B cell (primary cell): ENCODE results near the gene NPR3. TPM values are rescaled to one million over a fixed set of nuclear protein-coding genes. Genes with fewer than 3 reads are reported as not detected.

Experiments used
- ATAC-seq: fragments of 200-7000 bp; cut with Tn5 transposase; one replicate; pipeline ENCODE4 v1.10.0; 2021; ENCODE audit warnings: low read depth, mild to moderate bottlenecking, moderate number of reproducible peaks, moderate library complexity
- CTCF ChIA-PET: fragments of 350-600 bp; sonication (Branson Sonifier 250); formaldehyde crosslinking; loops from one replicate; lab custom pipeline; 2021; ENCODE audit warnings: antibody characterized with exemption, inconsistent platforms; lab: Charles Lee
- POLR2A ChIA-PET: fragments of 350-600 bp; sonication (Branson Sonifier 250); formaldehyde crosslinking; loops from one replicate; lab custom pipeline; 2021; ENCODE audit warnings: antibody characterized with exemption; lab: Charles Lee
- DNase-seq: peaks from one replicate; pipeline ENCODE4 v3.0.0; 2013
- H2AFZ ChIP-seq: 2 replicates; pipeline ENCODE4 v1.6.1; 2012; ENCODE audit warnings: mild to moderate bottlenecking, low read depth, low read length; ENCODE audit not compliant: insufficient read depth, poor library complexity, severe bottlenecking
- H3K27ac ChIP-seq, 2 donors: 1 replicate in 1 of 2; 2 replicates in 1 of 2; pipeline ENCODE4 v1.5.1; 2012 to 2013; ENCODE audit warnings: low read length in 2 of 2, mild to moderate bottlenecking in 2 of 2, moderate library complexity in 1 of 2
- H3K27me3 ChIP-seq, 4 experiments: fragments of 200-600 bp in 1 of 4; sonication (generic) in 1 of 4; replicated peaks in 1 of 4; 1 replicate in 2 of 4; 2 replicates in 2 of 4; pipeline versions ENCODE4 v1.6.1 to v1.7.0; 2013 to 2016; ENCODE audit warnings: low read length in 3 of 4, mild to moderate bottlenecking in 2 of 4, mixed read lengths in 1 of 4, moderate library complexity in 1 of 4; ENCODE audit not compliant: insufficient read depth in 4 of 4, control insufficient read depth in 3 of 4; ENCODE audit errors: control extremely low read depth in 1 of 4
- H3K36me3 ChIP-seq, 2 experiments: replicated peaks in 1 of 2; 1 replicate in 1 of 2; 2 replicates in 1 of 2; pipeline versions ENCODE4 v1.6.1 to v1.7.1; 2013; ENCODE audit warnings: low read length in 1 of 2; ENCODE audit not compliant: insufficient read depth in 2 of 2, control insufficient read depth in 1 of 2; ENCODE audit errors: control extremely low read depth in 1 of 2, extremely low read depth in 1 of 2
- H3K4me1 ChIP-seq, 2 donors: fragments of 200-600 bp in 1 of 2; sonication (generic) in 1 of 2; 1 replicate in 1 of 2; 2 replicates in 1 of 2; pipeline versions ENCODE4 v1.5.1 to v1.6.1; 2013 to 2017; ENCODE audit warnings: low read length in 2 of 2; ENCODE audit not compliant: control insufficient read depth in 2 of 2, insufficient read depth in 2 of 2
- H3K4me2 ChIP-seq: replicated peaks from 2 replicates; pipeline ENCODE3; 2012; ENCODE audit warnings: mild to moderate bottlenecking, low read depth, low read length; ENCODE audit not compliant: poor library complexity, severe bottlenecking
- H3K4me3 ChIP-seq, 5 experiments: fragments of 200-600 bp in 1 of 5; sonication (generic) in 1 of 5; 1 replicate in 3 of 5; 2 replicates in 2 of 5; pipeline versions ENCODE4 v1.5.1 to v1.7.0; 2011 to 2016; ENCODE audit warnings: low read length in 4 of 5, mild to moderate bottlenecking in 4 of 5, low read depth in 2 of 5, control low read depth in 1 of 5, moderate library complexity in 1 of 5; ENCODE audit not compliant: insufficient read depth in 1 of 5; ENCODE audit errors: control extremely low read depth in 1 of 5, extremely low read depth in 1 of 5
- H3K79me2 ChIP-seq: fragments of 200-600 bp; sonication (generic); one replicate; pipeline ENCODE4 v1.6.0; 2016; ENCODE audit warnings: low read length; ENCODE audit not compliant: control insufficient read depth, insufficient read depth
- H3K9ac ChIP-seq: fragments of 200-600 bp; sonication (generic); 2 replicates; pipeline ENCODE4 v1.6.1; 2017; ENCODE audit warnings: mild to moderate bottlenecking, low read length, moderate library complexity
- H3K9me3 ChIP-seq, 3 donors: one replicate each; pipeline versions ENCODE4 v1.6.1 to v1.7.1; 2013; ENCODE audit warnings: low read length in 2 of 3; ENCODE audit not compliant: control insufficient read depth in 2 of 3, insufficient read depth in 1 of 3; ENCODE audit errors: control extremely low read depth in 1 of 3
- H4K20me1 ChIP-seq: 2 replicates; pipeline ENCODE4 v1.6.0; 2012; ENCODE audit warnings: mild to moderate bottlenecking, low read length; ENCODE audit not compliant: insufficient read depth, control insufficient read depth, poor library complexity, severe bottlenecking
- H3K27ac Mint-ChIP-seq: one replicate; pipeline ENCODE4 v1.8.0; 2021; ENCODE audit warnings: mixed read lengths
- H3K27me3 Mint-ChIP-seq: one replicate; pipeline ENCODE4 v1.8.0; 2021; ENCODE audit warnings: mixed read lengths
- H3K4me1 Mint-ChIP-seq: one replicate; pipeline ENCODE4 v1.8.0; 2021; ENCODE audit warnings: mixed read lengths
- H3K4me3 Mint-ChIP-seq: one replicate; pipeline ENCODE4 v1.8.0; 2021; ENCODE audit warnings: mixed read lengths
- H3K9me3 Mint-ChIP-seq: one replicate; pipeline ENCODE4 v1.8.0; 2022; ENCODE audit warnings: mixed read lengths; ENCODE audit not compliant: insufficient read depth
- EZH2 ChIP-seq: IDR thresholded peaks from 2 replicates; pipeline ENCODE4 v1.6.1; 2012; ENCODE audit warnings: borderline replicate concordance, low read depth, mild to moderate bottlenecking, moderate library complexity, low read length; ENCODE audit not compliant: insufficient read depth, poor library complexity, severe bottlenecking
- intact Hi-C: fragments of 100-400 bp; cut with micrococcal nuclease; formaldehyde crosslinking; loops from one replicate; pipeline ENCODE4 v1.10.0; 2022
- polyA plus RNA-seq: library from polyadenylated mRNA; depleted of rRNA; stranded (reverse); fragments of >200 nt; gene quantifications from 2 replicates; pipeline ENCODE4 v1.2.3, GENCODE V29; 2012
- total RNA-seq, 2 donors: library from RNA; stranded (reverse); fragments of 120-200 nt in 1 of 2; gene quantifications; 1 replicate in 1 of 2; 2 replicates in 1 of 2; pipeline versions ENCODE4 v1.2.3 to v1.2.4, GENCODE V29; 2013 to 2022
- TF ChIP-seq, protein P1 (sequence below): fragments of 200-600 bp; IDR thresholded peaks from one replicate; pipeline ENCODE4 v1.8.0; 2022; ENCODE audit warnings: antibody characterized with exemption, mild to moderate bottlenecking

Gene NPR3
- total and polyA plus RNA-seq, 2 donors (not counting 1 experiment from before 2014, with no cell fraction given): not detected

DNA sequence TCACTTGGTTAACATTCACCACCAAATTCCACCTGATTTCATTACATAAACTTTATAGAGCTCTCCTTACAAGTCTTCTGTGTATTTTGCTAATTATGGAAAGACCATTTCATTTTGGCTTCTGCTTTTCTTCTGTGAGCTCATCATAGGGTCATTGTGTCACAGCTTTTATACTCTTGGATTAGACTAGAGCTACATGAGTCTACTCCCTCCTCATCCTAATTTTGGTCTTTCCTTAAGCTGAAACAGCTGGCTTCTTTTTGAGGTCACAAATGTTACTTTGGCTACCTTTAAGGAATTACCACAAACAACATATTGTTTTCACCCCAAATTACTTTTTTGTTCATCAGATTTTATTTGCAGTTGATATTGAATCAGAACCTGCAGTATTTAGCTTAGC is 103.0 kb downstream of the NPR3 start:
- CTCF ChIA-PET: no interaction called here
- no peak overlapping the region for H2AFZ ChIP-seq
- no peak overlapping the region for H3K9ac ChIP-seq
- H4K20me1 ChIP-seq: no peaks in the 10 kb centered on the region
- H3K4me1 ChIP-seq: no peaks in the 10 kb centered on the region
- H3K4me3 ChIP-seq: no peak overlapping the region
- no peak overlapping the region for H3K4me3 Mint-ChIP-seq
- H3K4me1 Mint-ChIP-seq: no peaks in the 10 kb centered on the region
- intact Hi-C loops: no loop called here
- H3K4me2 ChIP-seq: no peak overlapping the region
- ATAC-seq: no peak
- peaks cover 0 to 5% (median 0%) of the 10 kb centered on the region in 3 donors for H3K9me3 ChIP-seq
- no peaks in the 10 kb centered on the region for H3K27me3 Mint-ChIP-seq
- H3K36me3 ChIP-seq: no peaks in the 10 kb centered on the region
- H3K79me2 ChIP-seq: no peaks in the 10 kb centered on the region
- peaks cover 5% of the 10 kb centered on the region for H3K9me3 Mint-ChIP-seq
- no peak for DNase-seq
- H3K27me3 ChIP-seq: no peaks in the 10 kb centered on the region
- H3K27ac Mint-ChIP-seq: no peak overlapping the region
- TF ChIP-seq EZH2: no peak
- TF ChIP-seq, protein P1, sequence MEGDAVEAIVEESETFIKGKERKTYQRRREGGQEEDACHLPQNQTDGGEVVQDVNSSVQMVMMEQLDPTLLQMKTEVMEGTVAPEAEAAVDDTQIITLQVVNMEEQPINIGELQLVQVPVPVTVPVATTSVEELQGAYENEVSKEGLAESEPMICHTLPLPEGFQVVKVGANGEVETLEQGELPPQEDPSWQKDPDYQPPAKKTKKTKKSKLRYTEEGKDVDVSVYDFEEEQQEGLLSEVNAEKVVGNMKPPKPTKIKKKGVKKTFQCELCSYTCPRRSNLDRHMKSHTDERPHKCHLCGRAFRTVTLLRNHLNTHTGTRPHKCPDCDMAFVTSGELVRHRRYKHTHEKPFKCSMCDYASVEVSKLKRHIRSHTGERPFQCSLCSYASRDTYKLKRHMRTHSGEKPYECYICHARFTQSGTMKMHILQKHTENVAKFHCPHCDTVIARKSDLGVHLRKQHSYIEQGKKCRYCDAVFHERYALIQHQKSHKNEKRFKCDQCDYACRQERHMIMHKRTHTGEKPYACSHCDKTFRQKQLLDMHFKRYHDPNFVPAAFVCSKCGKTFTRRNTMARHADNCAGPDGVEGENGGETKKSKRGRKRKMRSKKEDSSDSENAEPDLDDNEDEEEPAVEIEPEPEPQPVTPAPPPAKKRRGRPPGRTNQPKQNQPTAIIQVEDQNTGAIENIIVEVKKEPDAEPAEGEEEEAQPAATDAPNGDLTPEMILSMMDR: no peak
- POLR2A ChIA-PET: no interaction called here
- H3K27ac ChIP-seq: no peak overlapping the region

DNA sequence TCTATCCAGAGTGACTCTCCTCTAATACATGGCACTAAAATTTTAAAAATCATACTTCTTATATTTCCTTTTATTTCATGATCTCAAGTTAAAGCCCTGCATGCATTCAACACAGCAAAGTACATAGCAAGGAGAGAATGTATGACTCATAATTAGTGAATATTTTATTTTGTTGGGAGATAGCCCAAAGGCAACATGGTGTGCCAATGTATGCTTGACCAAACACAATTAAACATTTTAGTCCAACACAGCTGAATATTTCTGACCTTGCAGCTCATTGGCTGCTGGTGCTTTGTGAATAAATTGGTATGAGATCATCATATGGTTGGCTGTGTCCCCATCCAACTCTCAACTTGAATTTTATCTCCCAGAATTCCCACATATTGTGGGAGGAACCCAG is 103.5 kb downstream of the NPR3 start:
- Mint-ChIP-seq H3K27me3 (no peaks in the 10 kb centered on the region), H3K4me3 (no peak overlapping the region), H3K9me3 (peaks cover 5% of the 10 kb centered on the region), H3K4me1 (no peaks in the 10 kb centered on the region), H3K27ac (no peak overlapping the region)
- CTCF ChIA-PET: no interaction called here
- H4K20me1 ChIP-seq: no peaks in the 10 kb centered on the region
- H2AFZ ChIP-seq: no peak overlapping the region
- H3K4me3 ChIP-seq: no peak overlapping the region
- H3K36me3 ChIP-seq: no peaks in the 10 kb centered on the region
- no peaks in the 10 kb centered on the region for H3K79me2 ChIP-seq
- ATAC-seq: no peak
- POLR2A ChIA-PET: no interaction called here
- H3K27me3 ChIP-seq: no peaks in the 10 kb centered on the region
- no peak overlapping the region for H3K27ac ChIP-seq
- intact Hi-C loops: no loop called here
- no peak overlapping the region for H3K4me2 ChIP-seq
- H3K4me1 ChIP-seq: no peaks in the 10 kb centered on the region
- TF ChIP-seq, protein P1: no peak
- no peak for DNase-seq
- H3K9me3 ChIP-seq: peaks cover 0 to 5% (median 0%) of the 10 kb centered on the region in 3 donors
- H3K9ac ChIP-seq: no peak overlapping the region
